Trophoblast cell (in vitro differentiated cells and primary cell): ENCODE data around the gene COL23A1.

Experiments
- DNase-seq, 2 donors: peaks; one replicate each; pipeline ENCODE4 v3.0.0-alpha.2; 2016
- H2AFZ ChIP-seq: 2 replicates; pipeline ENCODE4 v1.6.1; 2013; ENCODE audit warnings: low read length, moderate library complexity, mild to moderate bottlenecking; ENCODE audit not compliant: insufficient read depth, poor library complexity
- H2AK5ac ChIP-seq: 2 replicates; pipeline ENCODE4 v1.6.1; 2013; ENCODE audit warnings: mild to moderate bottlenecking, low read length
- H2BK120ac ChIP-seq: 2 replicates; pipeline ENCODE4 v1.6.1; 2013; ENCODE audit warnings: low read length, mild to moderate bottlenecking, moderate library complexity; ENCODE audit not compliant: insufficient read depth, poor library complexity
- H2BK12ac ChIP-seq: 2 replicates; pipeline ENCODE4 v1.6.1; 2013; ENCODE audit warnings: mild to moderate bottlenecking, low read length, moderate library complexity
- H2BK5ac ChIP-seq: 2 replicates; pipeline ENCODE4 v1.6.1; 2013; ENCODE audit warnings: low read length, low read depth, moderate library complexity, mild to moderate bottlenecking; ENCODE audit not compliant: poor library complexity
- H3K14ac ChIP-seq: 2 replicates; pipeline ENCODE4 v1.6.1; 2013; ENCODE audit warnings: mild to moderate bottlenecking, low read length
- H3K18ac ChIP-seq: 2 replicates; pipeline ENCODE4 v1.6.1; 2013; ENCODE audit warnings: mild to moderate bottlenecking, low read length
- H3K23ac ChIP-seq: 2 replicates; pipeline ENCODE4 v1.6.1; 2013; ENCODE audit warnings: low read length
- H3K27ac ChIP-seq: 2 replicates; pipeline ENCODE4 v1.5.1; 2013; ENCODE audit warnings: low read depth, mild to moderate bottlenecking, inconsistent platforms, low read length, moderate library complexity
- H3K27me3 ChIP-seq: 2 replicates; pipeline ENCODE4 v1.6.1; 2013; ENCODE audit warnings: inconsistent platforms, mild to moderate bottlenecking, low read length, moderate library complexity; ENCODE audit not compliant: insufficient read depth
- H3K36me3 ChIP-seq, 2 experiments: 1 replicate in 1 of 2; 2 replicates in 1 of 2; pipeline ENCODE4 v1.6.1; 2013; ENCODE audit warnings: low read length in 2 of 2, mild to moderate bottlenecking in 2 of 2, moderate library complexity in 1 of 2; ENCODE audit not compliant: insufficient read depth in 2 of 2, control insufficient read depth in 1 of 2
- H3K4ac ChIP-seq: 2 replicates; pipeline ENCODE4 v1.6.1; 2013; ENCODE audit warnings: low read depth, mild to moderate bottlenecking, low read length, moderate library complexity
- H3K4me1 ChIP-seq, 2 experiments: 1 replicate in 1 of 2; 2 replicates in 1 of 2; pipeline ENCODE4 v1.6.1; 2013; ENCODE audit warnings: low read length in 2 of 2, mild to moderate bottlenecking in 2 of 2, moderate library complexity in 1 of 2; ENCODE audit not compliant: insufficient read depth in 2 of 2, control insufficient read depth in 1 of 2
- H3K4me2 ChIP-seq: 2 replicates; pipeline ENCODE4 v1.6.1; 2013; ENCODE audit warnings: inconsistent platforms, mild to moderate bottlenecking, low read length, moderate library complexity
- H3K4me3 ChIP-seq: 2 replicates; pipeline ENCODE4 v1.5.1; 2013; ENCODE audit warnings: mild to moderate bottlenecking, low read depth, low read length, inconsistent platforms
- H3K79me1 ChIP-seq: one replicate; pipeline ENCODE4 v1.6.1; 2013; ENCODE audit warnings: low read length
- H3K79me2 ChIP-seq: 2 replicates; pipeline ENCODE4 v1.6.1; 2013; ENCODE audit warnings: low read length, mild to moderate bottlenecking; ENCODE audit not compliant: control insufficient read depth, insufficient read depth, poor library complexity
- H3K9ac ChIP-seq: 2 replicates; pipeline ENCODE4 v1.6.1; 2013; ENCODE audit warnings: mild to moderate bottlenecking, low read length
- H3K9me3 ChIP-seq: 2 replicates; pipeline ENCODE4 v1.6.1; 2013; ENCODE audit warnings: low read depth, mild to moderate bottlenecking, control low read depth, inconsistent platforms, low read length; ENCODE audit not compliant: insufficient read depth
- H4K12ac ChIP-seq: 2 replicates; pipeline ENCODE4 v1.6.1; 2013; ENCODE audit warnings: low read depth, mild to moderate bottlenecking, low read length, moderate library complexity
- H4K8ac ChIP-seq: 2 replicates; pipeline ENCODE4 v1.6.1; 2013; ENCODE audit warnings: low read depth, mild to moderate bottlenecking, low read length, moderate library complexity
- H4K91ac ChIP-seq: one replicate; pipeline ENCODE4 v1.6.1; 2013; ENCODE audit warnings: low read depth, mild to moderate bottlenecking, low read length, moderate library complexity
- WGBS: extraction: QIAGEN DNeasy Blood & Tissue Kit; methylation state at CpG from one replicate; pipeline ENCODE4 v1.1.7; 2013; ENCODE audit warnings: missing lambda C conversion rate; ENCODE audit not compliant: insufficient read length, insufficient coverage; ENCODE audit errors: extremely low coverage; 5-methylcytosine and 5-hydroxymethylcytosine counted together

COL23A1 gene

GRCh38 chr5:178212241-178213002 is 377.8 kb downstream of the COL23A1 start:
- H3K79me1 ChIP-seq = no peaks in the 10 kb centered on the region
- no peak overlapping the region for H2BK5ac ChIP-seq
- no peak overlapping the region for H4K91ac ChIP-seq
- H3K4ac ChIP-seq = no peak overlapping the region
- DNase-seq = no peak
- no peak overlapping the region for H3K4me2 ChIP-seq
- H2AK5ac ChIP-seq = no peak overlapping the region
- no peak overlapping the region for H2AFZ ChIP-seq
- H4K8ac ChIP-seq = no peak overlapping the region
- no peak overlapping the region for H2BK120ac ChIP-seq
- H2BK12ac ChIP-seq = no peak overlapping the region
- H3K27me3 ChIP-seq = no peaks in the 10 kb centered on the region
- H3K9me3 ChIP-seq = peaks cover 1% of the 10 kb centered on the region
- H3K36me3 ChIP-seq = peaks cover 79 to 90% of the 10 kb centered on the region in 2 experiments
- no peak overlapping the region for H3K14ac ChIP-seq
- H3K27ac ChIP-seq = no peak overlapping the region
- no CpG with 5 or more reads among the region's 3 CpGs for WGBS
- no peak overlapping the region for H3K9ac ChIP-seq
- H3K4me1 ChIP-seq = peaks cover 0 to 5% of the 10 kb centered on the region in 2 experiments
- no peak overlapping the region for H4K12ac ChIP-seq
- H3K23ac ChIP-seq = no peak overlapping the region
- no peak overlapping the region for H3K18ac ChIP-seq
- H3K79me2 ChIP-seq = no peaks in the 10 kb centered on the region
- H3K4me3 ChIP-seq = no peak overlapping the region

GRCh38 chr5:178211095-178212048 is 378.8 kb downstream of the COL23A1 start:
- Histone ChIP-seq H2BK12ac (no peak overlapping the region), H2AFZ (no peak overlapping the region), H4K12ac (no peak overlapping the region), H3K14ac (no peak overlapping the region), H3K4ac (no peak overlapping the region), H3K4me2 (no peak overlapping the region), H3K18ac (no peak overlapping the region), H3K27me3 (no peaks in the 10 kb centered on the region), H3K23ac (no peak overlapping the region), H2AK5ac (no peak overlapping the region), H3K36me3 (peaks cover 84 to 92% of the 10 kb centered on the region in 2 experiments), H4K8ac (no peak overlapping the region), H3K27ac (no peak overlapping the region), H2BK120ac (no peak overlapping the region), H3K79me2 (peaks cover 5% of the 10 kb centered on the region), H2BK5ac (no peak overlapping the region), H4K91ac (no peak overlapping the region), H3K4me1 (peaks cover 0 to 10% of the 10 kb centered on the region in 2 experiments), H3K9ac (no peak overlapping the region), H3K9me3 (no peaks in the 10 kb centered on the region), H3K79me1 (no peaks in the 10 kb centered on the region), H3K4me3 (no peak overlapping the region)
- DNase-seq = no peak
- WGBS = no CpG with 5 or more reads among the region's 8 CpGs

- no peak for DNase-seq
- Histone ChIP-seq H3K4ac (no peak overlapping the region), H3K27ac (no peak overlapping the region), H4K12ac (no peak overlapping the region), H3K14ac (no peak overlapping the region), H2AK5ac (no peak overlapping the region), H3K9me3 (no peaks in the 10 kb centered on the region), H3K9ac (no peak overlapping the region), H3K27me3 (no peaks in the 10 kb centered on the region), H3K36me3 (peaks cover 83 to 93% of the 10 kb centered on the region in 2 experiments), H3K79me2 (peaks cover 10% of the 10 kb centered on the region), H3K4me3 (no peak overlapping the region), H3K18ac (no peak overlapping the region), H3K79me1 (no peaks in the 10 kb centered on the region), H3K4me1 (peaks cover 0 to 16% of the 10 kb centered on the region in 2 experiments), H4K8ac (no peak overlapping the region), H2AFZ (no peak overlapping the region), H3K4me2 (no peak overlapping the region), H2BK12ac (no peak overlapping the region), H4K91ac (no peak overlapping the region), H3K23ac (no peak overlapping the region), H2BK120ac (no peak overlapping the region), H2BK5ac (no peak overlapping the region)
- WGBS = no CpG with 5 or more reads among the region's 5 CpGs
Measured at GRCh38 chr5:178210686-178211085, 379.5 kb downstream of the COL23A1 start.

- H4K8ac ChIP-seq = no peak overlapping the region
- H3K27me3 ChIP-seq = no peaks in the 10 kb centered on the region
- peaks cover under 1% of the 10 kb centered on the region for H3K79me1 ChIP-seq
- H2BK12ac ChIP-seq = no peak overlapping the region
- H2AFZ ChIP-seq = no peak overlapping the region
- H3K18ac ChIP-seq = no peak overlapping the region
- no CpG with 5 or more reads among the region's 18 CpGs for WGBS
- H3K9ac ChIP-seq = no peak overlapping the region
- no peaks in the 10 kb centered on the region for H3K9me3 ChIP-seq
- no peak overlapping the region for H3K4ac ChIP-seq
- H3K4me2 ChIP-seq = no peak overlapping the region
- no peak overlapping the region for H2BK120ac ChIP-seq
- no peak overlapping the region for H3K4me3 ChIP-seq
- no peak overlapping the region for H4K91ac ChIP-seq
- H2AK5ac ChIP-seq = no peak overlapping the region
- H2BK5ac ChIP-seq = no peak overlapping the region
- no peak overlapping the region for H3K27ac ChIP-seq
- H3K14ac ChIP-seq = no peak overlapping the region
- H4K12ac ChIP-seq = no peak overlapping the region
- H3K36me3 ChIP-seq = peaks cover 77 to 87% of the 10 kb centered on the region in 2 experiments
- H3K79me2 ChIP-seq = peaks cover 15% of the 10 kb centered on the region
- peaks cover 0 to 16% of the 10 kb centered on the region in 2 experiments for H3K4me1 ChIP-seq
- no peak for DNase-seq
- no peak overlapping the region for H3K23ac ChIP-seq
Measured at GRCh38 chr5:178210073-178210535, 380.1 kb downstream of the COL23A1 start.
